Suppressor macrophage (primary cell): Measurements from ENCODE around the gene ASAH2B.
"Not testable (repeated sequence)": the region's sequence is repeated elsewhere in the genome, so short reads cannot be mapped to it uniquely, and the experiment has no call there.

Experiments
- DNase-seq, 4 experiments: peaks; one replicate each; pipeline ENCODE4 v3.0.0-alpha.2; 2020 to 2022
- total RNA-seq, 17 experiments: gene quantifications; one replicate each; lab custom pipeline; 2026; ENCODE audit warnings: mixed read lengths in 6 of 17, inconsistent platforms in 3 of 17; lab: John Stamatoyannopoulos, UW

Gene ASAH2B
- 0 to 1.9 (median 0.28) reads per million in 17 experiments for total RNA-seq

DNA sequence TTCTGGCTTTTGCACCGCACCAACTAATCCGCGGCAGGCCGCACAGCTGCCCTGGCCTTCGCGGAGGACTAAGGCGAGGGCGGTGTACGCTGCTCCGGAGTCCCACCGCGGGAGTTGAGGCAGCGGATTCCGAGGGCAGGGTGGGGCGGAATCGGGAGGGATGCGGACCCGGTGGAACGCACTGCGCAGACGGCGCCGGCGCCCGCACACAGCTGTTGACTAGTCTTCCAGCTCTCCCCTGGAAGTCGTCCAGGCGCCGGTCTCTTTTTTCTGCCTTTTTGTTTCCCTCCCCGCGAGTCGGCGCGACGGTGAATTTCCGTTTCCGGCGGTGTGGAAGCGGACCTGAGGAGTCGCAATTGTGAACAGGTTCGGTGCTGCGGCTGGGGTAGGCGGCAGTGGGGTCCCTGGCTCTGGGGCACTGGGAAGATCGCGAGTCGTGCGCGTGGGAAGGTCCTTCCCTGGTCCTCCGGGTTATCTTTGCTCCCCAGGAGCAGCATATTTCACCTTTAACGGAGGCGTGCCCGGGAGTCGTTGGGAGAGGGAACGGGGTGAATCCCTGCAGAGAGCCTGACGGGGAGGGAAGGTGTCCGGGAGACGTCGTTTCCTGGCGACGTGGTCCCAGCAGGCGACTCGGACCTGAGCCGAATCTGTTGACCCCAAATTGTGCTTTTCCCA is at the start of gene ASAH2B:
Gene ASAH2B, plus strand, starts transcription at position 319 of the 675 bp plus-strand sequence. CDS start 5,195 bp downstream, outside the sequence.
- peak; percentile 17 to 45 (median 22) for DNase-seq

DNA sequence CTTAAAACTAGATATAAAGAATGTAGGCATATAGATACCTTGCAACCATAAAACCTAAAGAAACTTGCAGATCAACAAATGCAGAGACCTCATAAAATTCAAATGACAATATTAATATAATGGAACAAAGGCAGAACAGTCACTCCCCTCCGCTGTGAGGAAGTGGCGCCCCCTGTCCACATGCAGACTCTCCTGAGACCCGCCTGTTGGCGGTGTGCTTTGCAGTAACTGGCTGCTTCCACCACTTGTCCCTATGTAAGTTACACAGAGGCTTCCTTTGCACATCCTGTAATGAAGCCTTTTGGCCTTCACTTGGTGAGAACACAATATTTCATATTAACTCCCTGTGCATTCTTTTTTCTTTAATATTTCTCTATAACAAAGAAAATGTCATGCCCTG is 41.9 kb upstream of the ASAH2B start:
- DNase-seq, result not testable (repeated sequence)

DNA sequence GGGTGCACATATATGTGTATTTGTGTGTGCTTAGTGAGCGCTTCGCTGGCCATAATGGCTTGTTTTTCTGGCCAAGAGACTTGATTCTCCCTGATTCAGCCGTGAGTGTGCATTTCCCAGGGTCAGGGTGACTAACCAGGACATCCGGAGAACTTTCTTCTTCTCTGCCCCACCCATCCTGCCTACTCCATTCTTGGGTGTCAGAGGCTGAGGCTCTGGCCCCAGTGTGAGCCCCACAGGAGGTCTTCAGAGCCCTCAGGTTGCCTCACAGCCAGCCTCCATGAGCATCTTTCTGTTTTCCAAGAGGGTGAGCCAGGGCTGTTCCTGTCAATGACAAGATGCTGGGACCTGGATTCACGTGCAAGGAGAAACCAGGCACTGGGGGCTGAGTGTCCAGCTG is 37.8 kb upstream of the ASAH2B start:
- not testable (repeated sequence) for DNase-seq

DNA sequence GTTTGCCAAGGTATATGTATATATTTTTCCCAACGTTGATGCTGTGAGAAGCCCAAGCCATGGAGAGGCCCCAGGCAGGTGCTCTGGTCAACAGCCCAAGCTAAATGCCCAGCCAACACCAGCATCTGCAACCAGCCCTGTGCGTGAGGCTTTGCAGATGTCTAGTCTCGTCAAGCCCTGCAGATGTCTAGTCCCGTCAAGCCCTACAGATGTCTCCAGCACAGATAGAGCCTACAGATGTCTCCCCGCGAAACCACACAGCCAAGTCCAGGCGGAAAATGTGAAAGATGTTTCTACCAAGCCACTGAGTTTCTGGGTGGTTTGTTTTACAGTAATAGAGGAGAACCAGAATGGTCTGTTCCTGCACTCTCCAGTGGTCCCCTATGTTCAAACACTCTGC is 36.7 kb upstream of the ASAH2B start:
- DNase-seq, result not testable (repeated sequence)

DNA sequence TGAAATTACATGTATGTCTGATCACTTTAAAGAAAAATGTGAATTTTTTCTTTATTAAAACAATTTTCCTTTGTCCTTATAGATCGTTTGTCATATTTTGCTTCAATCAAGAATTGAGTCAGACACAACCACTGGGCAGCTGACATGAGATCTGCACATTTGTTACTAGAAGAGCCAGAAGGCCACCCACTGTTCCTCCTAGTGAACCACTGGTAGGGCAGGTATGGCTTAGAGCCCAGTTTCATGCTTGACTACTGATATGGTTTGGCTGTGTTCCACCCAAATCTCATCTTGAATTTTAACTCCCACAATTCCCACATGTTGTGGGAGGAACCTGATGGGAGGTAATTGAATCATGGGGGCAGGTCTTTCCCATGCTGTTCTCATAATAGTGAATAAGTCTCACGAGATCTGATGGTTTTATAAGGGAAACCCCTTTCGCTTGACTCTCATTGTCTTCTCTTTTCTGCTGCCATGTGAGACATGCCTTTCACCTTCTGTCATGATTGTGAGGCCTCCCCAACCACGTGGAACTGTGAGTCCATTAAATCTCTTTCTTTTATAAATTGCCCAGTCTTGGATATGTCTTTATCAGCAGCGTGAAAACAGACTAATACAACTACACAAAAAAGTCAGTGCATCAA is 35.2 kb upstream of the ASAH2B start:
- DNase-seq, result not testable (repeated sequence)

DNA sequence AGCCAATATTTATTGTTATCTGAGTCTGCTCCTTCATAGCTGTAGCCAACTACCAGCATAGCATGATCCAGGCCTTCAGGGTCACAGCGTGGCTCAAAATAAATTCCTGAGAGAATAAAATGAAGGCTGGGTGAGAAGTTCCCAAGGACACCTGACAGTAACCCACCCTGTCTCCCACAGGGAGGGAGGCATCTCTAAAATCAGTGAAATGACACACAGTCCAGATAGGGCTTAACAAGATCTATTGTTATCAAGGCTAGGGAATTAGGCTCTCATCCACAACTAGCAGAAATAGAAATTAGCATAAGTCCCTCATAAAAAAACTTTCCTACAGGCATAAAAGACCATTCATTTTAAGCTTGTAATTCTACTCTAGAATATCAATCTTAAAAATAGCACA is 33.7 kb upstream of the ASAH2B start:
- not testable (repeated sequence) for DNase-seq

DNA sequence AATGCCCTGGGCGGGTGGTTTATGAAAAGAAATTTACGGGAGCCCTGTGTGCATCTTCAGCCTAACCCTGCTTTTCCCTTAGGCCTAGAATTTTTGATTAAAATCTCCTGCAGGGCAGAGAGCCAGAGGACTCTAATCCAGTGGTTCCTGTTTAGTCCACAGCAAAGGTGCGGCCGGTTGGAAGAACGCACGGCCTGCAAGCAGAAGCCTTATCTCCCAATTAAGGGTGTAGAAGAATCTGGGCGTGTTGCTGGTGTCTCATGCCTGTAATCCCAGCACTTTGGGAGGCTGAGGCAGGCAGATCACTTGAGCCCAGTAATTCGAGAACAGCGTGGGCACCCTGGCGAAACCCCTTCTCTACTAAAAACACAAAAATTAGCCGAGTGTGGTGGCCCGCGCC is 29.5 kb upstream of the ASAH2B start:
- DNase-seq, result not testable (repeated sequence)

DNA sequence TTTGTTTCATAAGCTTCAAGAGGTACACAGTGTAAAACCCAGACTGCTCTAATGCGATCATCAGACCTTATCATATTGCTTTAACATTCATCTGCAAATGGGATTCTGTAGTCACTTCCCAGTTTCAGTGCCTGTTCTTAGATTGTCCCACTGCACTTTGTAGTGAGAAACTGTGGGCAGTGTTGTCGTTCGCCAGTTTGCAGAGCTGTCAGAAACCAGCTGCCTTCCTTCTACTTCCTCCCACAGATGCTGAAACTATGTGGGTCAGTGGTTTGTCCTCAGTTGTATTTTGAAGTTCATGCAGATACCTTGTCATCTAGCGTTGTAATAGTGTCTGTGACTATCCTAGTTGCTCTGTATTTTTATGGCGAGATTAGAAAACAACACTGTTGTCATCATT is 15.9 kb upstream of the ASAH2B start:
- DNase-seq, result peak; percentile 28 to 66 (median 58)

DNA sequence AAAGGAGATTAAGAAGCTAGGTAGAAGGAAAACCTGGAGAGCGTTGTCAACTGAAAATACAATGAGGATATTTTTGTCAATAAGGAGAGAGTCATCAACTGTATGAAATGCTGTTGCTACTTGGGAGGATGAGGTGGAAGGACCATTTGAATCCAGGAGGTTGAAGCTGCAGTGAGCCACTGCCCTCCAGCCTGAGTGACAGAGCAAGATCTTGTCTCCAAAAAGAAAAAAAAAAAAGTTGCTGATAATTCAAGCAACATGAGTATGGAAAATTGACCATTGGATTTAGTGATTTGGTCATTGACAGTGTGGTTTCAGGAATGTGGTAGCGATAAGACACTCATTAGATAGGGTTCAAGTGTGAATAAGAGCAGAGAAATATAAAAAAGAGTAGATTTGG is 11.6 kb upstream of the ASAH2B start:
- DNase-seq, result not testable (repeated sequence)

DNA sequence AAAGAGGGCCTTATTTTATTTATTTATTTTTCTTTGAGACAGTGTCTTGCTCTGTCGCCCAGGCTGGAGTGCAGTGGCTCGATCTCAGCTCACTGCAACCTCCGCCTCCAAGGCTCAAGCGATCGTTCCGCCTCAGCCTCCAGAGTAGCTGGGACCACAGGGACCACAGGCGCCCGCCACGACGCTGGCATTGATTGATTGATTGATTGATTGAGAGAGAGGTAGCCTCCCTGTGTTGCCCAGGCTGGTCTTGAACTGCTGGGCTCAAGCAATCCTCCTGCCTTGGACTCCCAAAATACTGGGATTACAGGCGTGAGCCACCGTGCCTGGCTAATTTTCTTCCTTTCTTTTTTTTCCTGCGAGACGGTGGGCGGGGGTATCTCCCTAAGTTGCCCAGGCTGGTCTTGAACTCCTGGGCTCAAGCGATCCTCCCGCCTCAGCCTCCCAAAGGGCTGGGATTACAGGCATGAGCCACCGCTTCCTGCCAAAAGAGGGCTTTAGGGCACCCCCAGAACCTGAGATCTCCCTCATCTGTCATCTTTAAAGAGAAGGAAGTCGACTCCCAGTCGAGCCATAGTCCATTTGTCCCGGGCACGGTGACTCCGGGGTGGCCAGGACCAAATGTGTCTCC is 634 bp upstream of the ASAH2B start:
- not testable (repeated sequence) for DNase-seq

DNA sequence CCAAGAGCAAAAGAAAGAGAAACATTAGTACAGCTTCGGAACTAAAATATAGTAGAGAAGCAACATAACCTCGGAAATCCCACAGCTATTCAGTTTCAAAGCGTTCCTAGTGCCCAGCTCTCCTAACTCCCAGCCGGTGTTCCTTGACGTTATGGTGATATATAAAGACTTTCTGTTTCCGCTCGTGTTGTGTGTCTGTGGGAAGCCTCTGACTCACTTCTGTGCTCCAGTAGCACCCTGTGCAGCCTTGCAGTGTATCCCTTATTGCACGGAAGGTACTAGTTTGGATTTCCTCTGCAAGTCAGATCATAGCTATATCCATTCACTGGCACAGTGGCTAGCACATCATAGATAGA is 535 bp downstream of the ASAH2B start:
- peak; percentile 22 to 54 (median 38) for DNase-seq

DNA sequence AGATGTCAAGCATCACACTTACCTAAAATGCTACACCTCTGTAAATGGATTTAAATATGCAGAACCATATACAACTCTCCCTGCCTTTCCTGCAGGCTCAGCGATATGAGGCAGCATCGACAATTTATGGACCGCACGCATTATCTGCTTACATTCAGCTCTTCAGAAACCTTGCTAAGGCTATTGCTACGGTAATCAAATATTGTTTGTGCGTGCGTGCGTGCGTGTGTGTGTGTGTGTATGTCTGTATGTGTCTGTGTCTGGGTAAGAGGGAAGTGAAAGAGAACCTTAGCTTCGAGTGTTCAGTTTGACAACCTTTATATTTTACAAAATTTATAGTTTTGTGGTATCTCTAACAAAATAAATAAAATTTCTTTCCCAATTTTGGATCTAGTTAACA is 3.1 kb downstream of the ASAH2B start:
- peak in 1 of 4 experiments; percentile 2 for DNase-seq

DNA sequence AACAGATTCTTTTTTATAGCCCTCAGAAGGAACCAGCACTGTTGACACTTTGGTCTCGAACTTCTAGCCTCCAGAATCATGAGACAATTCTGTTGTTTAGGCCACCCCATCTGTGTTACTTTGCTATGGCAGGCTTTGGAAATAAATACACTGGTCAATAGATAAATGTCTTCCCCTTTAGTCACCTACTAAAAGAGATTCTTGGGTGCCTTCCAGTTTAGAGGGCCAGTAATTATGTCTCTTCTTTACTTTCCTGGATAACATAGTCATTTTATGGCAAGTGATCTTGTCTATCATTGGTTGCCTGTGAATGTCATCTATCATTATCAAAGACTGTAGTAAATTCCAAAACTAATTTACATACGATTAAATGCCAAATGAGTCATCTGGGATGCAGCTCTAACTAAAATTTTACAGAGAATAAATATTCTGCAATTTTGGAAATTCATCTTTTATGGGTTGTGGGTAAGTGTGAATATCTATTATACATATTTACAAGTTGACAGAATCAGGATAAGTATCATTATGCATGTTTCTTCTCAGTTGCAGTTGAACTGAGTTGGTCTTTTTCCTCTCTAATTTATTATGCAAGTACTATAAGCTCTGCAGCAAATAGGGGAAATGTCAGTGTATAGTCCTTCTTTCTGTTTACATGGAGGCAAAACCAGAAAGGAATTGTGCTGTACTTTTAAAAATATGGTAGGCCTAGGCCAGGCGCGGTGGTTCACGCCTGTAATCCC is 27.2 kb downstream of the ASAH2B start:
- DNase-seq, result not testable (repeated sequence)

DNA sequence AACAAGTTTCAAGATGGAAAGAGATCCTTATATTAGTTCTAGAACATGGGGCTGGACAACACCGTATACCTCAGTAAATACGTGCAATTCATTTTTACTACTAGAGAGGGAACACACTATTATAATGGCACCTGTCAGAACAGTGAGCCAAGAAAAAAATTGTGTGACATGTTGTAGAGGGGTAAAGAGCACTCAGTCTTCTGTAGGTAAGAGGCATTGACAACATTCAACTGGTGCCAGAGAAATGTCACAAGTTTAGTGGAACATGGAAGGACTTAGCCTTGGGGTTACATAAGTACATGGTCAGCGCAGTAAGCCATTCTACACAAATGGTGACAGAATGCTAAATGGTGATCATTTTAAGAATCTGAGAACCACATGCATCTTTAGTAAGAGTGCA is 32.3 kb downstream of the ASAH2B start:
- not testable (repeated sequence) for DNase-seq

DNA sequence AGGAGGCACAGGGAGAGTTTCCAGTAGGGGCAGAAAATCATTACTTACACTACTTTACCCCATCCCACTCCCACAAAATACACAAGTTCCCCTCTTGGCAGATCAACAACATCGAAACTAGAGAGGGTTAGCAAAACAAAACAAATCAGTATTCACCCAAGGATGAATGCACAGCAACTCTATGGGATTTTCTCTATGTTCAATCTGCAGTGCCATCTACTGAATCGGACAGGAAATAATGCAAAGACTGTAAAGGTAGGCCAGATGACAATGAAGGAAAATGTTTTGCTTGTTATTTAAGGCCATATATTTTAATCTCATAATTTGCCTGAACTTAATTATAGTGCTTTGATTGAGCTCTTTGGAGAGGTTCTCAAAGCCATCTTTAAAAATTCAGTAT is 35.1 kb downstream of the ASAH2B start:
- DNase-seq, result not testable (repeated sequence)

DNA sequence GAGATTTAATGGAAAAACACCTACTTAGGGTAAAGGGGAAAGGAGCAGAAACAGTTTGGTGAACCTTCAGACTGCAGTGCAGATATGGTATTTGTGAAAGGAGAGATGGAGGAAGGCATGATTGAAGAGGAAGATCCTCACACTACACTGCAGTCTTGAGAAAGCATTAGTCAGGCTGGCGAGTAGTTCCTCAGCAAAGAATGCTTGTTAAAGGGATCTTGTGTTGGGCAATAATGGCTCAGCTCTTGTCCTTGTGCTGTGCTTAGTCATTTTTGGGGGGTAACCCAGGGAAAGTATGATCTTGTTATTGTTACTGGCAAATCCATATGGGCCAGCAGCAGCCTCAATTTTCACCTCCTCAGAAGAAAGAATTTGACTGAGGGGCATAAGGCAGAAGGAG is 40.3 kb downstream of the ASAH2B start:
- DNase-seq, result peak; percentile 48 to 74 (median 56)

DNA sequence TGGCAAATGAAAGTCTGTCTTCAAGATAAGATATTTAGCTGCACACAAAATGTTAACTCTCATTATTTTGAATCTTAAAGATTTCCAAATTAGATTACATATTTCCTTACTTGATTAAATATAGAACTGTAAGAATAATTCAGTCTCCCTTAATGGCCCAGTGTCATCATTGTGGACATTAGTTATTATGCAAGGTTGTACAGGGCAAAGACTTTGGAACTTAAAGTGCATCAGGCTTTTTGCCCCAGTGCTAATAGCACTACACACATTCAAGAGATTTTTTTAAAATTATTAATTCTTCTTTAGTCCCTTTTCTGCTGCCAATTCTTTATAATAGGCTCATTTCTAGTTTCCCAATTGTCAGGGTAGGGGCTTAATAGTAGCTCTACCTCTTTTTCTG is 42.3 kb downstream of the ASAH2B start:
- not testable (repeated sequence) for DNase-seq

DNA sequence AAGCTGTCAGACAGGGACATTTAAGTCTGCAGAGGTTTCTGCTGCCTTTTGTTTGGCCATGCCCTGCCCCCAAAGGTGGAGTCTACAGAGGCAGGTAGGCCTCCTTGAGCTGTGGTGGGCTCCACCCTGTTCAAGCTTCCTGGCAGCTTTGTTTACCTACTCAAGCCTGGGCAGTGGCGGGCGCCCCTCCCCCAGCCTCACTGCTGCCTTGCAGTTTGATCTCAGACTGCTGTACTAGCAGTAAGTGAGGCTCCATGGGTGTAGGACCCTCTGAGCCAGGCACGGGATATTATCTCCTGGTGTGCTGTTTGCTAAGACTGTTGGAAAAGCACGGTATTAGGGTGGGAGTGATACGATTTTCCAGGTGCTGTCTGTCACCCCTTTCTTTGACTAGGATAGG is 48.2 kb downstream of the ASAH2B start:
- not testable (repeated sequence) for DNase-seq

DNA sequence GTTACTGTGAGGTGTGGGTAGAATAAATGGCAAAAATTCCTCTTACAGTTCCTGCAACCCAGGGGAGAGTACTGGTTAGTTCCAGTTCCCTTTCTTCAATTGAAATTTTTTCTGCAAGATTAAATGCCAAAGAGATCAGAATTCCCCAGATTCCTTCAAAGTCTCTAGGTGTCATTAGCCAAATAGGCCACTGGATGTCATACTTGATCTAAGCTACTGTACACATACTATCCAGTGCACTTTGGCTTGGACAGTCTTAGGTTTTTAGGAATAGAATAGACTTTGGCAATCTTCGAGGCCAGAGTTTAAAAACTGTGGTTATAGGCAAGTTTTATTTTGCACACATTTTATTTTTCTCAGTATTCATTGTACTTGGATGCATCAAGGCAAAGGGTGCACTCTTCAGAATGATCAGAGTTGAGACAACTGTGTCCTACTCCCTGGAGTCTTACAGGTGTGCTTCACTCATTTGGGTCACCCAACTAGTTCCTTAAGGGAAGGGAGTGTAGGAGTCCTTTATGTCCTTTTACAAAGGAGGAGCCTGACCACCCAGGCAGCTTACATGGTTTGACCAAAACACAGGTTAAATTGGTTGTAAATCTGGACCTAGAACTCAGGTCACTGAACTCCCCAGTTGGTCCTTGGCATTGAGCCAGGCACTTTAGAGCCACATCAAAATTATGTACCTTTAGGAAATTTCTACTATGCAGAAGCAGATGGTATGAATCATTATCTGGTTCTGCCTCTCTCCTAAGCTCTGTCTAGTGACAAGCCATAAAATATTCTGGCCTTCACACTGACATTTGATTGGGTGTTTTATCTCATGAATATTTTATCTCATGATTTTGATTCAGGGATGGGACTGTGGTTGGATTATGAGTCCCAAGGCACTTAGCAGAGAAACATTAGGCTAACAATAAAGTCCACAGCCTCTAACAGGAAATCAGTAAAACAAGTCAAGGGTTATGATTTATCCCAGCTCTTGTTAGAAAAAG is 49.5 kb downstream of the ASAH2B start:
- peak in 2 of 4 experiments; percentile 1 to 6 for DNase-seq

DNA sequence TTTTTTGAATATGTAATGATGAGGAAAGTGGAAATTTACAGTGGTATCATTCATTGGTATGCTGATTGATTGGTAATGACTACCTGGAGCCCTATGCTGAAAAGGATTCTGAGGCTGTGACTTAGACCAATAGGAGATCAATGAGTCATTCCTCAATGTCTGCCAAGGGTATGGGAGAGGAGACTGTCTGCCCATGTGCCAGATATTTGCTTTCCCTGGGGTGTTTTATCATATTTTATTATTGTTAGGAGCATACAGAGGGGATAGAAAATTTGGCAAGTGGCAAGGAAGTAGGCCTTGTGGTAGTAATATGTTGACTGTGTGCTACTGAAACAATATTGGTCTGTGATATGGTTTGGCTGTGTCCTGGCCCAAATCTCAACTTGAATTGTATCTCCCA is 54.8 kb downstream of the ASAH2B start:
- no peak for DNase-seq

DNA sequence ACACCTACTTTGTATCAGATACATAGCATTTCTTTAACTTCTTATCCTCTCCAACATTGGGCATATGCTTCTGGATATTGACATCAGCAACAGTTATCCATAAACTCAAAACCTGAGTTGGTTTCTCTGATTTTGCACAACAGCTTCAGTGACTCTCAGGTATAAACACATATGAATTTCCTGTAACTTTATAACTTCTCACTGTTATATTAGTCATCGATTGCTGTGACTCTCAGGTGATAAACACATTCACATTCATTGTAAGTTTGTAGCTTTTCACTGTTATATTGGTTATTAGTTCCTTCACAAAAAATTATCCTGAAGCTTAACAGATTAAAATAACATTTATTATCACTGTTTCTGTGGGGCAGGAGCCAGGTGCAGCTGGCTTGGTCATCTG is 57.0 kb downstream of the ASAH2B start:
- no peak for DNase-seq

DNA sequence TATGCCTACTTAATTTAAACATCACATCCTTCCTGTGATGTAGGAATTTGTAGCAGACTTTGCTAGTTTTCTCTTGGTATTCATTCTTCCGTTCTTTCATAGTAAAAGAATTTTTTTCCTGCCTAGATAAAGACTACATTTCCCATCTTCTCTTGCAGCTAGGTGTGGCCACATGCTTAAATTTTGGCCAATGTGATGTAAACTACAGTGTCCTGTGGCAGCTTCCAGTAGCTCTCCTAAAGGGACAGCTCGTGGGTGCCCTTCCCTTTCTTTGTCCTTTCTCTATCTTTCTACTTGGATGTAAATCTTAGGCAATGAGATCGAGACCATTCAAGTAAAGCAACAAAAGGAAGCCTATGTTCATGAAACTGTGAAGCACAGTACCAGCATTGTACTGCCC is 58.6 kb downstream of the ASAH2B start:
- DNase-seq, result no peak
